Esophagus (tissue), 2 donors: ENCODE measurements around the gene UBE2M. TPM values are rescaled to one million over a fixed set of nuclear protein-coding genes. Genes with fewer than 3 reads are reported as not detected.
A peak's percentile ranks its signal among the peaks of the same experiment; 100 is the strongest.

Experiments used
- H3K27ac ChIP-seq, 2 donors: one replicate each; pipeline ENCODE4 v1.5.1; 2013; ENCODE audit warnings: low read depth in 2 of 2, mild to moderate bottlenecking in 2 of 2, inconsistent platforms in 1 of 2, low read length in 1 of 2, moderate library complexity in 1 of 2
- H3K27me3 ChIP-seq, 2 donors: one replicate each; pipeline ENCODE4 v1.6.1; 2013; ENCODE audit warnings: low read length in 2 of 2, control low read depth in 1 of 2, mild to moderate bottlenecking in 1 of 2; ENCODE audit not compliant: insufficient read depth in 2 of 2, control insufficient read depth in 1 of 2
- H3K36me3 ChIP-seq, 2 donors: one replicate each; pipeline ENCODE4 v1.6.1; 2013; ENCODE audit warnings: low read length in 1 of 2; ENCODE audit not compliant: control insufficient read depth in 2 of 2, insufficient read depth in 2 of 2
- H3K4me1 ChIP-seq, 2 donors: one replicate each; pipeline ENCODE4 v1.6.1; 2013; ENCODE audit warnings: low read length in 1 of 2; ENCODE audit not compliant: control insufficient read depth in 2 of 2, insufficient read depth in 2 of 2
- H3K4me3 ChIP-seq, 2 donors: one replicate each; pipeline ENCODE4 v1.5.1; 2013; ENCODE audit warnings: low read length in 2 of 2, mild to moderate bottlenecking in 2 of 2, low read depth in 1 of 2, moderate library complexity in 1 of 2
- H3K9me3 ChIP-seq, 2 donors: one replicate each; pipeline ENCODE4 v1.6.1; 2013; ENCODE audit warnings: mild to moderate bottlenecking in 2 of 2, low read depth in 1 of 2, low read length in 1 of 2, moderate library complexity in 1 of 2; ENCODE audit not compliant: control insufficient read depth in 2 of 2, insufficient read depth in 1 of 2
- WGBS, 2 donors: extraction: QIAGEN DNeasy Blood & Tissue Kit; methylation state at CpG; one replicate each; pipeline ENCODE4 v1.1.7; 2013; 5-methylcytosine and 5-hydroxymethylcytosine counted together
- polyA plus RNA-seq, 2 donors: library from polyadenylated mRNA; stranded (reverse); fragments of 200-250 nt; gene quantifications; one replicate each; pipeline ENCODE4 v1.2.3, GENCODE V29; 2013
- donor health status: healthy with polysubstance abuse.
- donor health status: Bipolar disorder and iron deficiency.

UBE2M gene
- polyA plus RNA-seq, 2 donors, result 22.7 to 41.4 TPM

- Histone ChIP-seq H3K27ac (peak overlapping the region; percentile 93 to 99), H3K4me3 (peak overlapping the region; percentile 75 to 92)
These were observed 3.0 kb downstream of the UBE2M start for GRCh38 chr19:58555369-58555885.

GRCh38 chr19:58554494-58555368, 3.7 kb downstream of the UBE2M start, which contains the start of gene CHMP2A:
Gene CHMP2A (minus strand): TSS chr19:58555105. CDS start chr19:58554212, 893 bp downstream.
- Histone ChIP-seq H3K27me3 (no peaks in the 10 kb centered on the region), H3K9me3 (no peaks in the 10 kb centered on the region), H3K4me3 (peak within 1 kb of the TSS; percentile 75 to 92), H3K4me1 (peaks cover 0 to 27% of the 10 kb centered on the region in 2 donors), H3K27ac (peak within 1 kb of the TSS; percentile 93 to 99), H3K36me3 (peaks cover 23 to 45% of the 10 kb centered on the region in 2 donors)
- WGBS, 2 donors, result 0 to 1% methylated on average over 59 to 69 of the region's 69 CpGs

More at GRCh38 chr19:58555369-58555885, 3.0 kb downstream of the UBE2M start:
- Histone ChIP-seq H3K36me3 (peaks cover 20 to 39% of the 10 kb centered on the region in 2 donors), H3K9me3 (no peaks in the 10 kb centered on the region), H3K4me1 (peaks cover 0 to 30% of the 10 kb centered on the region in 2 donors), H3K27me3 (no peaks in the 10 kb centered on the region)
- 41 to 47% methylated on average over 4 of the region's 4 CpGs for WGBS, 2 donors

- Histone ChIP-seq H3K9me3 (no peaks in the 10 kb centered on the region), H3K4me3 (peak overlapping the region; percentile 75 to 92), H3K27ac (peak overlapping the region; percentile 93 to 99), H3K36me3 (peaks cover 28 to 53% of the 10 kb centered on the region in 2 donors), H3K4me1 (peaks cover 0 to 25% of the 10 kb centered on the region in 2 donors), H3K27me3 (no peaks in the 10 kb centered on the region)
- 27 to 30% methylated on average over 18 of the region's 18 CpGs for WGBS, 2 donors
These were observed 4.5 kb downstream of the UBE2M start for GRCh38 chr19:58553799-58554493.

GRCh38 chr19:58552655-58553054, 5.8 kb downstream of the UBE2M start:
- Histone ChIP-seq H3K36me3 (peaks cover 36 to 66% of the 10 kb centered on the region in 2 donors), H3K4me3 (no peak overlapping the region), H3K4me1 (peaks cover 0 to 26% of the 10 kb centered on the region in 2 donors), H3K9me3 (no peaks in the 10 kb centered on the region), H3K27ac (no peak overlapping the region), H3K27me3 (no peaks in the 10 kb centered on the region)
- WGBS, 2 donors, result 85 to 90% methylated on average over 2 of the region's 2 CpGs

- no peak overlapping the region for H3K4me3 ChIP-seq
- peaks cover 0 to 27% of the 10 kb centered on the region in 2 donors for H3K4me1 ChIP-seq
- 94 to 95% methylated on average over 18 of the region's 18 CpGs for WGBS, 2 donors
- no peak overlapping the region for H3K27ac ChIP-seq
- H3K9me3 ChIP-seq, result no peaks in the 10 kb centered on the region
- peaks cover 40 to 73% of the 10 kb centered on the region in 2 donors for H3K36me3 ChIP-seq
- no peaks in the 10 kb centered on the region for H3K27me3 ChIP-seq
These were observed 6.6 kb downstream of the UBE2M start for GRCh38 chr19:58551577-58552471.

- H3K4me1 ChIP-seq, result peaks cover 5 to 26% of the 10 kb centered on the region in 2 donors
- no peak overlapping the region for H3K4me3 ChIP-seq
- H3K27me3 ChIP-seq, result no peaks in the 10 kb centered on the region
- no peak overlapping the region for H3K27ac ChIP-seq
- H3K36me3 ChIP-seq, result peaks cover 40 to 67% of the 10 kb centered on the region in 2 donors
- no peaks in the 10 kb centered on the region for H3K9me3 ChIP-seq
- 42 to 56% methylated on average over 1 of the region's 1 CpG for WGBS, 2 donors
These were observed 7.3 kb downstream of the UBE2M start for GRCh38 chr19:58551123-58551497.

GRCh38 chr19:58550362-58551122, 7.9 kb downstream of the UBE2M start:
- no peaks in the 10 kb centered on the region for H3K9me3 ChIP-seq
- no peaks in the 10 kb centered on the region for H3K27me3 ChIP-seq
- H3K4me3 ChIP-seq, result no peak overlapping the region
- H3K36me3 ChIP-seq, result peaks cover 37 to 62% of the 10 kb centered on the region in 2 donors
- 85 to 87% methylated on average over 13 of the region's 13 CpGs for WGBS, 2 donors
- H3K27ac ChIP-seq, result no peak overlapping the region
- H3K4me1 ChIP-seq, result peaks cover 8 to 30% of the 10 kb centered on the region in 2 donors

- no peaks in the 10 kb centered on the region for H3K9me3 ChIP-seq
- no peak overlapping the region for H3K4me3 ChIP-seq
- peaks cover 10 to 29% of the 10 kb centered on the region in 2 donors for H3K4me1 ChIP-seq
- H3K27me3 ChIP-seq, result no peaks in the 10 kb centered on the region
- H3K36me3 ChIP-seq, result peaks cover 37 to 61% of the 10 kb centered on the region in 2 donors
- H3K27ac ChIP-seq, result no peak overlapping the region
- 84 to 90% methylated on average over 11 of the region's 11 CpGs for WGBS, 2 donors
These were observed 8.6 kb downstream of the UBE2M start for GRCh38 chr19:58549664-58550361.
